Lung (tissue), 12 donors: ENCODE data around the gene ITGBL1. TPM values are rescaled to one million over a fixed set of nuclear protein-coding genes. Genes with fewer than 3 reads are reported as not detected.

Experiments used
- ATAC-seq: fragments of 200-7000 bp; cut with Tn5 transposase; one replicate; pipeline ENCODE4 v1.9.1; 2020; ENCODE audit warnings: moderate number of reproducible peaks; ENCODE audit not compliant: insufficient read depth, low FRiP score
- DNase-seq, 3 donors: peaks; one replicate each; pipeline ENCODE4 v3.0.0-alpha.2; 2013 to 2017
- H3K27ac ChIP-seq, 2 donors: one replicate each; pipeline ENCODE4 v1.5.1; 2013; ENCODE audit warnings: mild to moderate bottlenecking in 2 of 2, moderate library complexity in 2 of 2, control low read depth in 1 of 2, inconsistent platforms in 1 of 2, low read depth in 1 of 2, low read length in 1 of 2
- H3K27me3 ChIP-seq, 3 donors: one replicate each; pipeline ENCODE4 v1.5.1; 2013; ENCODE audit warnings: low read length in 2 of 3; ENCODE audit not compliant: control insufficient read depth in 3 of 3, insufficient read depth in 3 of 3
- H3K36me3 ChIP-seq, 4 donors: one replicate each; pipeline ENCODE4 v1.5.1; 2013; ENCODE audit warnings: low read length in 4 of 4, mild to moderate bottlenecking in 1 of 4, moderate library complexity in 1 of 4; ENCODE audit not compliant: control insufficient read depth in 4 of 4, insufficient read depth in 4 of 4
- H3K4me1 ChIP-seq, 5 donors: one replicate each; pipeline ENCODE4 v1.5.1; 2013; ENCODE audit warnings: low read length in 5 of 5, mild to moderate bottlenecking in 2 of 5, moderate library complexity in 1 of 5; ENCODE audit not compliant: control insufficient read depth in 5 of 5, insufficient read depth in 5 of 5
- H3K4me3 ChIP-seq: one replicate; pipeline ENCODE4 v1.5.1; 2013; ENCODE audit warnings: mild to moderate bottlenecking, control low read depth, moderate library complexity
- H3K9ac ChIP-seq, 2 donors: one replicate each; pipeline ENCODE4 v1.5.1; 2013; ENCODE audit warnings: low read length in 2 of 2, control low read depth in 1 of 2; ENCODE audit not compliant: insufficient read depth in 1 of 2
- H3K9me3 ChIP-seq, 4 donors: one replicate each; pipeline ENCODE4 v1.5.1; 2013; ENCODE audit warnings: low read length in 3 of 4, mild to moderate bottlenecking in 1 of 4, moderate library complexity in 1 of 4; ENCODE audit not compliant: control insufficient read depth in 4 of 4, insufficient read depth in 3 of 4
- WGBS, 2 donors: extraction: QIAGEN DNeasy Blood & Tissue Kit; methylation state at CpG; one replicate each; pipeline ENCODE4 v1.1.7; 2013; 5-methylcytosine and 5-hydroxymethylcytosine counted together
- polyA plus RNA-seq, 2 donors: library from polyadenylated mRNA; stranded (reverse); fragments of 200-250 nt; gene quantifications; one replicate each; pipeline ENCODE4 v1.2.1, GENCODE V29; 2013
- total RNA-seq, 2 donors: library from RNA; depleted of rRNA in 1 of 2; stranded (reverse); fragments of >200 nt in 1 of 2; gene quantifications; one replicate each; pipeline ENCODE4 v1.2.1, GENCODE V29; 2014 to 2021
- TF ChIP-seq, protein P1 (sequence below): IDR thresholded peaks from 2 replicates; pipeline ENCODE4 v1.5.1; 2012; ENCODE audit warnings: mild to moderate bottlenecking; ENCODE audit errors: control extremely low read depth, extremely low read depth
- donor health status: control.
- donor health status: control.
- donor health status: Bipolar disorder and iron deficiency.
- donor health status: healthy.
- donor health status: DM: yes; HTN: yes; CAD: no.

Gene ITGBL1
- total and polyA plus RNA-seq, 4 donors, result 1.1 to 7.2 (median 4.0) TPM

DNA sequence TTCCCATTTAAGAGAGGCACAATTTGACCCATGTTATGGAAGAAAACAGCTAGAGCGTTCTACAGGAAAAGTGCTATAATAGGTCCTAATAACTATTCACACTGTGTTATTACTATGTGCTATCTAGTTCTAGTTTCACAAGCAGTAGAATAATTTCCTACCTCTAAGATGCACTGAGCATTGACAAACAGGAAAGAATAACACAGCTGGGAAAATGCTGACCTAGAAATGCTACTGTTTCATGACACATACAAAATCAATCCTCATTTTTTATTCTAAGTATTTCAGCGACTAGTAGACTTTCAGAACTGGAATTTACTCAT is 259.5 kb downstream of the ITGBL1 start:
- no peaks in the 10 kb centered on the region for H3K36me3 ChIP-seq
- H3K27ac ChIP-seq, result no peak overlapping the region
- no peaks in the 10 kb centered on the region for H3K4me1 ChIP-seq
- DNase-seq (no peak), ATAC-seq (no peak)
- H3K9me3 ChIP-seq, result no peaks in the 10 kb centered on the region
- H3K9ac ChIP-seq, result no peak overlapping the region
- TF ChIP-seq, protein P1, sequence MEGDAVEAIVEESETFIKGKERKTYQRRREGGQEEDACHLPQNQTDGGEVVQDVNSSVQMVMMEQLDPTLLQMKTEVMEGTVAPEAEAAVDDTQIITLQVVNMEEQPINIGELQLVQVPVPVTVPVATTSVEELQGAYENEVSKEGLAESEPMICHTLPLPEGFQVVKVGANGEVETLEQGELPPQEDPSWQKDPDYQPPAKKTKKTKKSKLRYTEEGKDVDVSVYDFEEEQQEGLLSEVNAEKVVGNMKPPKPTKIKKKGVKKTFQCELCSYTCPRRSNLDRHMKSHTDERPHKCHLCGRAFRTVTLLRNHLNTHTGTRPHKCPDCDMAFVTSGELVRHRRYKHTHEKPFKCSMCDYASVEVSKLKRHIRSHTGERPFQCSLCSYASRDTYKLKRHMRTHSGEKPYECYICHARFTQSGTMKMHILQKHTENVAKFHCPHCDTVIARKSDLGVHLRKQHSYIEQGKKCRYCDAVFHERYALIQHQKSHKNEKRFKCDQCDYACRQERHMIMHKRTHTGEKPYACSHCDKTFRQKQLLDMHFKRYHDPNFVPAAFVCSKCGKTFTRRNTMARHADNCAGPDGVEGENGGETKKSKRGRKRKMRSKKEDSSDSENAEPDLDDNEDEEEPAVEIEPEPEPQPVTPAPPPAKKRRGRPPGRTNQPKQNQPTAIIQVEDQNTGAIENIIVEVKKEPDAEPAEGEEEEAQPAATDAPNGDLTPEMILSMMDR, result no peak
- H3K4me3 ChIP-seq, result no peak overlapping the region
- 75 to 85% methylated on average over 2 of the region's 2 CpGs for WGBS, 2 donors
- H3K27me3 ChIP-seq, result no peaks in the 10 kb centered on the region

DNA sequence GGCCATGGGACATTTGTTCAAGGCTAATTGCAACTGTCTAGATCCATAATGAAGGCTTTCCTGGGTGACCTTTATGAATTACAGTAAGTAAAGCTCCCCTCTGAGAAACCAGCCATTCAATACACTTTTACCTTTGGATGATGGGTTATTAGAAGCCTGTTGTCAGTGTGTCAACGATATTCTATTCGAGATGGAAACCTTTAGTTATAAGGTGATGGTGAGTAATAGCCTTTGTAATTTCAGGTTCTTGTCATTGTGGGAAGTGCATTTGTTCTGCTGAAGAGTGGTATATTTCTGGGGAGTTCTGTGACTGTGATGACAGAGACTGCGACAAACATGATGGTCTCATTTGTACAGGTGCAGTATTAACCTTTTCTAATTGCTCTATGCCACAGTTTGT is 261.7 kb downstream of the ITGBL1 start:
- ATAC-seq, result no peak
- WGBS, 2 donors, result 92% methylated on average over 3 of the region's 3 CpGs

DNA sequence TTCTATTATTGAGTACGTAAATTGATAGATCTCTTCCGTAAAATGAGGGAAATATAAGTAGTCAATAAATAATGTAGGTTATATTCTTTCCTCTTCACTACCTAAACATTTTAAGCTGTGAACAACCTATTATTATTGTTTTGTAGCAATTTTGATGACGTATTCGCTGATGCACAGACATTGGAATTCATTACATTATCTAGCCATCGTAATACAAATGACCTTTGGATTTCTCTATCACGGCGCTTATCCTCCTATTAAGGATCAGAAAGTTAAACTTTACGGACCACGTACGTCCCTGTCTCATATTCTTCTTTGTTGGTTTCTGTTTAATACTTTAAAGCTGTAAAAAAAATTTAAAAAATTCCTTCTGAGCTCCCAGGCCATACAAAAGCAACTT is 264.9 kb downstream of the ITGBL1 start:
- Histone ChIP-seq H3K4me3 (no peak overlapping the region), H3K4me1 (no peaks in the 10 kb centered on the region), H3K27me3 (no peaks in the 10 kb centered on the region), H3K9me3 (no peaks in the 10 kb centered on the region), H3K27ac (no peak overlapping the region), H3K36me3 (no peaks in the 10 kb centered on the region), H3K9ac (no peak overlapping the region)
- TF ChIP-seq, protein P1, result no peak
- 89 to 95% methylated on average over 10 of the region's 10 CpGs for WGBS, 2 donors
- ATAC-seq (no peak), DNase-seq (no peak)

More for the DNA sequence above, 261.7 kb downstream of the ITGBL1 start:
- Histone ChIP-seq H3K27me3 (no peaks in the 10 kb centered on the region), H3K36me3 (no peaks in the 10 kb centered on the region), H3K4me1 (no peaks in the 10 kb centered on the region), H3K9ac (no peak overlapping the region), H3K9me3 (no peaks in the 10 kb centered on the region), H3K27ac (no peak overlapping the region), H3K4me3 (no peak overlapping the region)
- no peak for DNase-seq
- TF ChIP-seq, protein P1, result no peak

DNA sequence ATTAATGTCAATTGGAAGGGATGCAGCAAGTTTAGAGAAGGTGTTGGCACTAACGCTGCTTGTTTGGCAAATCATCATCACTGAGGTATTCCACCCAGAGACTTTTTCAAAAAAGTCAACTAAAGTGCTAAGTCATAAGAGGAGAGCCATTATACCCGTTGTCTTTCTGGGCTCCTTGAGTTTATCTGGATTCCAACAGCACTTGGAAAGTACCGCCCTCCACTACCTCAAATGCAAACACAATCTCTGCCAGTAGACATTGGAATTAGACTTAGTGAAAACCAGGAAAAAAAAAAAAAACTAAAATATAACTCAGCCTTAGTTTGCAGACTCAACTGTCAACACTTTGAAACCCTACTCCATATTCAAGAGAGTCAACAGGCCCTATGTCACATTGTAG is 266.0 kb downstream of the ITGBL1 start:
- no peak for ATAC-seq
- Histone ChIP-seq H3K27me3 (no peaks in the 10 kb centered on the region), H3K9me3 (no peaks in the 10 kb centered on the region), H3K4me1 (no peaks in the 10 kb centered on the region), H3K9ac (no peak overlapping the region), H3K36me3 (no peaks in the 10 kb centered on the region), H3K27ac (no peak overlapping the region), H3K4me3 (no peak overlapping the region)
- WGBS, 2 donors, result 72 to 81% methylated on average over 3 of the region's 3 CpGs
- TF ChIP-seq, protein P1, result no peak
- peak in 1 of 3 donors; percentile 46 for DNase-seq
